ENCODE data around the gene VGLL4.

- TF ChIP-seq CTCF (IDR thresholded peaks at IDR 0.05) = no peak
- TF ChIP-seq POLR2AphosphoS5 (IDR thresholded peaks at IDR 0.05; ENCODE audit: insufficient read depth in 1 of 2, low read depth in 1 of 2) = no peak
Measured at GRCh38 chr3:11591002-11591355, 52.7 kb downstream of the VGLL4 start.
